GM19468 (cell line): ENCODE data around the gene METTL21A.

Source experiments
- ATAC-seq: cut with Tn5 transposase; IDR thresholded peaks from one replicate; pipeline ENCODE4 v1.9.1; 2021; ENCODE audit warnings: mild to moderate bottlenecking, moderate library complexity, moderate number of reproducible peaks; ENCODE audit not compliant: unreplicated experiment; ENCODE audit errors: extremely low read depth

METTL21A gene

GRCh38 chr2:207565736-207566500 is 59.3 kb downstream of the METTL21A start:
- ATAC-seq: no peak
